ENCODE measurements around the gene ARSB. TPM values are rescaled to one million over a fixed set of nuclear protein-coding genes. Genes with fewer than 3 reads are reported as not detected.

Gene ARSB
- total RNA-seq, 1 experiment from 2014 or later = 8.4 TPM

DNA sequence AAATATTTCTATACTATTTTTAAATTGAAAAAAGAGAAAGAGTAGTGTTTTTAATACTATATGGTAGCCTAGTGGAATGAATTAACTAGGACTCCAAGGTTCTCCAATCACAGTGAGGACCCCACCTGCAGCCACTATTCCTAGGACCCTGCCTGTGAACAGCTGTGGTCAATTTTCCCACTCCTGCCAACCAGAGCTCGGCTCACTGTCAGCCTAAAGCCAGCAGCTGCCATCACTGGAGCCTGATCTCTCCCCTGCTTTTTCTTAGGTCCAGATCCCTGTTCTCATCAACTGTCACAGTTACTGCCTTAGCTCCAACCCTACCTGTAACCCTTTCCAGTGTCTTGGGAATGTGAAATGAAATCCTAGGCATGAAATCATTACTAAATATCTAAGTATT lies 25.3 kb downstream of the ARSB start:
- Histone ChIP-seq H3K9me2 (ENCODE audit: insufficient read depth) (no peaks in the 10 kb centered on the region), H3K27ac (no peak overlapping the region), H3K4me1 (replicated peaks; ENCODE audit: insufficient read depth) (no peaks in the 10 kb centered on the region), H3K79me2 (ENCODE audit: low read depth) (no peaks in the 10 kb centered on the region), H4K20me1 (ENCODE audit: insufficient read depth) (no peaks in the 10 kb centered on the region), H3K36me3 (ENCODE audit: low read depth) (no peaks in the 10 kb centered on the region), H3K4me3 (no peak overlapping the region), H3K27me3 (ENCODE audit: insufficient read depth, low read depth) (no peaks in the 10 kb centered on the region), H3K9me3 (ENCODE audit: insufficient read depth, low read depth) (no peaks in the 10 kb centered on the region), H3F3A (ENCODE audit: insufficient read depth, low read depth) (no peaks in the 10 kb centered on the region), H3K4me2 (no peak overlapping the region), H2AFZ (no peak overlapping the region)
- ChIA-PET POLR2A (ENCODE audit: unreplicated experiment) (no interaction called here), CTCF (no interaction called here)
- no peak for DNase-seq
- BruUV-seq (replicated peaks) = no TSS peak
- TF ChIP-seq, protein P1, sequence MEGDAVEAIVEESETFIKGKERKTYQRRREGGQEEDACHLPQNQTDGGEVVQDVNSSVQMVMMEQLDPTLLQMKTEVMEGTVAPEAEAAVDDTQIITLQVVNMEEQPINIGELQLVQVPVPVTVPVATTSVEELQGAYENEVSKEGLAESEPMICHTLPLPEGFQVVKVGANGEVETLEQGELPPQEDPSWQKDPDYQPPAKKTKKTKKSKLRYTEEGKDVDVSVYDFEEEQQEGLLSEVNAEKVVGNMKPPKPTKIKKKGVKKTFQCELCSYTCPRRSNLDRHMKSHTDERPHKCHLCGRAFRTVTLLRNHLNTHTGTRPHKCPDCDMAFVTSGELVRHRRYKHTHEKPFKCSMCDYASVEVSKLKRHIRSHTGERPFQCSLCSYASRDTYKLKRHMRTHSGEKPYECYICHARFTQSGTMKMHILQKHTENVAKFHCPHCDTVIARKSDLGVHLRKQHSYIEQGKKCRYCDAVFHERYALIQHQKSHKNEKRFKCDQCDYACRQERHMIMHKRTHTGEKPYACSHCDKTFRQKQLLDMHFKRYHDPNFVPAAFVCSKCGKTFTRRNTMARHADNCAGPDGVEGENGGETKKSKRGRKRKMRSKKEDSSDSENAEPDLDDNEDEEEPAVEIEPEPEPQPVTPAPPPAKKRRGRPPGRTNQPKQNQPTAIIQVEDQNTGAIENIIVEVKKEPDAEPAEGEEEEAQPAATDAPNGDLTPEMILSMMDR (conservative IDR thresholded peaks at IDR 0.05) = no peak
- TF ChIP-seq EZH2 (IDR thresholded peaks at IDR 0.05; ENCODE audit: low read depth) = no peak
- intact Hi-C loops (cut with micrococcal nuclease; ENCODE audit: unreplicated experiment) = no loop called here

DNA sequence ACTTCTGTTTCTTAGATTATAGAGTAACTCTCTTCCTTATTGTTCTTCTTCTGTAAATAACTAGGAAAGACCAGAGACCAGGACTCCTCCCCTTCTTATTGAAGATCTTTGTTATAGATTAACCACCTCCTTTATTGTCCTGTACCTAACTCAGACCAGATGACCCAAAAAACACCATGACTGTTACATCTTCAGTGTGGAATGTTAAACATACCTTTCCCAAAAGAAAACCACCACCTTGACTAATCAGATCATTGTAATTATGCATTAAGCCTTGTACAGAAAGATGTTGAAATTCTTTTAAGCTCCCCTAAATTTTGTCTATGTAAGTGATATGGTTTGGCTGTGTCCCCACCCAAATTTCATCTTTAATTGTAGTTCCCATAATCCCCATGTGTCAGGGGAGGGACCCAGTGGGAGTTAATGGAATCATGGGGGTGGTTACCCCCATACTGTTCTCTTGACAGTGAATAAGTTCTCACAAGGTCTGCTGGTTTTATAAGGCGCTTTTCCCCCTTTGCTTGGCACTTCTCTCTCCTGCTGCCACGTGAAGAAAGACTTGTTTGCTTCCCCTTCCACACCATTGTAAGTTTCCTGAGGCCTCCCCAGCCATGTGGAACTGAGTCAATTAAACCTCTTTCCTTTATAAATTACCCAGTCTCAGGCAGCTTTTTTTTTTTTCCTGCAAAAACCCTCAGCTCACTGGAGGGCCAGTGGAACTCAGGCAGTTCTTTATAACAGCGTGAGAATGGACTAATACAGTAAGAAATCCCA lies 26.3 kb downstream of the ARSB start:
- H3K27ac ChIP-seq = no peak overlapping the region
- intact Hi-C loops (cut with micrococcal nuclease; ENCODE audit: unreplicated experiment) = no loop called here
- ChIA-PET POLR2A (ENCODE audit: unreplicated experiment) (no interaction called here), CTCF (no interaction called here)
- no peaks in the 10 kb centered on the region for H3F3A ChIP-seq (ENCODE audit: insufficient read depth, low read depth)
- no peak overlapping the region for H2AFZ ChIP-seq
- no peak for DNase-seq
- H3K4me2 ChIP-seq = no peak overlapping the region
- H4K20me1 ChIP-seq (ENCODE audit: insufficient read depth) = no peaks in the 10 kb centered on the region
- no peaks in the 10 kb centered on the region for H3K36me3 ChIP-seq (ENCODE audit: low read depth)
- no peaks in the 10 kb centered on the region for H3K9me2 ChIP-seq (ENCODE audit: insufficient read depth)
- no peaks in the 10 kb centered on the region for H3K4me1 ChIP-seq (replicated peaks; ENCODE audit: insufficient read depth)
- no peak overlapping the region for H3K4me3 ChIP-seq
- no TSS peak for BruUV-seq (replicated peaks)
- no peaks in the 10 kb centered on the region for H3K79me2 ChIP-seq (ENCODE audit: low read depth)
- H3K9me3 ChIP-seq (ENCODE audit: insufficient read depth, low read depth) = no peaks in the 10 kb centered on the region
- TF ChIP-seq, protein P1 (conservative IDR thresholded peaks at IDR 0.05) = no peak
- TF ChIP-seq EZH2 (IDR thresholded peaks at IDR 0.05; ENCODE audit: low read depth) = no peak
- H3K27me3 ChIP-seq (ENCODE audit: insufficient read depth, low read depth) = no peaks in the 10 kb centered on the region

DNA sequence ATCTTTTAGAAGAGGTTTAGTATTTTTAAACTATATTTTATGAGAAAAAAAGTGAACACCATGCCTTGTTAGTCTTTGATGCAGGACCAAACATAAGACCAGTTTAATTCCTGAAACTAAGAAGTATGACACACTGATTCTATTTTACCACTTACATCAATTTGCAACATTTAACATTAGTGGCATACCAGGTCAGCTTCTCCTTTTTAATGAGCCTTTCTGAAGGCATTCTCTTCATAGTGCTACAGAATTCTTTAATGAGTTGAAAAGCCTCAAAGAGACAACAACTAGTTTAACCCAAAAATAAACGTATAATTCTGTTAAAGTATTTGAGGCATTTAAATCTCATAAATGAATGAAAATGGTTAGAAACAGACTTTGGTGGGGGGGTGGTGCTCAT lies 28.2 kb downstream of the ARSB start:
- no peak overlapping the region for H3K27ac ChIP-seq
- H3K4me1 ChIP-seq (replicated peaks; ENCODE audit: insufficient read depth) = no peaks in the 10 kb centered on the region
- H3K9me2 ChIP-seq (ENCODE audit: insufficient read depth) = no peaks in the 10 kb centered on the region
- no TSS peak for BruUV-seq (replicated peaks)
- no peaks in the 10 kb centered on the region for H4K20me1 ChIP-seq (ENCODE audit: insufficient read depth)
- intact Hi-C loops (cut with micrococcal nuclease; ENCODE audit: unreplicated experiment) = no loop called here
- no peak for DNase-seq
- POLR2A ChIA-PET (ENCODE audit: unreplicated experiment) = no interaction called here
- H3K4me3 ChIP-seq = no peak overlapping the region
- H3K9me3 ChIP-seq (ENCODE audit: insufficient read depth, low read depth) = no peaks in the 10 kb centered on the region
- no peaks in the 10 kb centered on the region for H3K36me3 ChIP-seq (ENCODE audit: low read depth)
- no peak overlapping the region for H2AFZ ChIP-seq
- no peak for TF ChIP-seq EZH2 (IDR thresholded peaks at IDR 0.05; ENCODE audit: low read depth)
- TF ChIP-seq, protein P1 (conservative IDR thresholded peaks at IDR 0.05) = no peak
- H3F3A ChIP-seq (ENCODE audit: insufficient read depth, low read depth) = no peaks in the 10 kb centered on the region
- H3K79me2 ChIP-seq (ENCODE audit: low read depth) = no peaks in the 10 kb centered on the region
- CTCF ChIA-PET = no interaction called here
- no peak overlapping the region for H3K4me2 ChIP-seq
- no peaks in the 10 kb centered on the region for H3K27me3 ChIP-seq (ENCODE audit: insufficient read depth, low read depth)

Data from PC-9 (cell line).